ENCODE results near the gene TNKS2.

Gene TNKS2

GRCh38 chr10:91908337-91909116 is 110.3 kb downstream of the TNKS2 start:
- DNase-seq (ENCODE audit: low spot score), result peak; percentile 32

GRCh38 chr10:91909117-91909677 is 111.0 kb downstream of the TNKS2 start, which contains the start of gene FGFBP3:
FGFBP3 (minus strand) TSS chr10:91909486; CDS start chr10:91908969, 517 bp downstream.
- DNase-seq (ENCODE audit: low spot score), result peak; percentile 12

- DNase-seq (ENCODE audit: low spot score), result no peak
Observed at GRCh38 chr10:91910467-91910866, 112.2 kb downstream of the TNKS2 start.
